Mesenchymal stem cell (in vitro differentiated cells and primary cell): Measurements from ENCODE around the gene LHX3.

Experiments
- DNase-seq: peaks from one replicate; pipeline ENCODE4 v3.0.0-alpha.2; 2013
- H2AFZ ChIP-seq: one replicate; pipeline ENCODE4 v1.6.1; 2013; ENCODE audit warnings: low read depth, mild to moderate bottlenecking, control low read depth, inconsistent platforms, low read length, moderate library complexity
- H2AK5ac ChIP-seq: 2 replicates; pipeline ENCODE4 v1.6.1; 2013; ENCODE audit warnings: low read length, moderate library complexity, mild to moderate bottlenecking, inconsistent platforms; ENCODE audit not compliant: severe bottlenecking
- H2BK120ac ChIP-seq: one replicate; pipeline ENCODE4 v1.6.1; 2013; ENCODE audit warnings: low read depth, mild to moderate bottlenecking, inconsistent platforms, low read length, moderate library complexity
- H2BK12ac ChIP-seq, 2 experiments: one replicate each; pipeline ENCODE4 v1.6.1; 2013; ENCODE audit warnings: inconsistent platforms in 2 of 2, low read length in 2 of 2, mild to moderate bottlenecking in 2 of 2, moderate library complexity in 2 of 2, control low read depth in 1 of 2
- H2BK15ac ChIP-seq: one replicate; pipeline ENCODE4 v1.6.1; 2013; ENCODE audit warnings: mild to moderate bottlenecking, low read depth, inconsistent platforms; ENCODE audit not compliant: poor library complexity, severe bottlenecking
- H2BK5ac ChIP-seq: 2 replicates; pipeline ENCODE4 v1.6.1; 2013; ENCODE audit warnings: low read depth, mild to moderate bottlenecking, low read length, control low read depth, inconsistent platforms; ENCODE audit not compliant: poor library complexity, severe bottlenecking
- H3K14ac ChIP-seq, 2 experiments: one replicate each; pipeline ENCODE4 v1.6.1; 2013; ENCODE audit warnings: inconsistent platforms in 2 of 2, low read length in 2 of 2, control low read depth in 1 of 2, mild to moderate bottlenecking in 1 of 2, moderate library complexity in 1 of 2
- H3K18ac ChIP-seq, 2 experiments: one replicate each; pipeline ENCODE4 v1.6.1; 2013; ENCODE audit warnings: inconsistent platforms in 2 of 2, low read length in 2 of 2, control low read depth in 1 of 2, low read depth in 1 of 2, mild to moderate bottlenecking in 1 of 2
- H3K23ac ChIP-seq, 2 experiments: one replicate each; pipeline ENCODE4 v1.6.1; 2013; ENCODE audit warnings: inconsistent platforms in 2 of 2, low read length in 2 of 2, mild to moderate bottlenecking in 2 of 2, moderate library complexity in 2 of 2, control low read depth in 1 of 2
- H3K27ac ChIP-seq: 2 replicates; pipeline ENCODE4 v1.5.1; 2013; ENCODE audit warnings: mild to moderate bottlenecking, moderate library complexity, low read length, control low read depth, inconsistent platforms; ENCODE audit not compliant: poor library complexity, severe bottlenecking
- H3K27me3 ChIP-seq, 2 experiments: 2 replicates each; pipeline versions ENCODE4 v1.6.1 to v1.7.0; 2013; ENCODE audit warnings: low read length in 2 of 2, mild to moderate bottlenecking in 2 of 2, moderate library complexity in 2 of 2, control low read depth in 1 of 2, inconsistent platforms in 1 of 2; ENCODE audit not compliant: control insufficient read depth in 1 of 2, insufficient read depth in 1 of 2
- H3K36me3 ChIP-seq, 2 experiments: 2 replicates each; pipeline versions ENCODE4 v1.6.1 to v1.7.0; 2013; ENCODE audit warnings: low read length in 2 of 2, control low read depth in 1 of 2, inconsistent platforms in 1 of 2, low read depth in 1 of 2, mild to moderate bottlenecking in 1 of 2; ENCODE audit not compliant: insufficient read depth in 2 of 2, control insufficient read depth in 1 of 2
- H3K4ac ChIP-seq, 2 experiments: one replicate each; pipeline ENCODE4 v1.6.1; 2013; ENCODE audit warnings: inconsistent platforms in 2 of 2, low read length in 2 of 2, mild to moderate bottlenecking in 2 of 2, moderate library complexity in 2 of 2, control low read depth in 1 of 2, low read depth in 1 of 2
- H3K4me1 ChIP-seq: 2 replicates; pipeline ENCODE4 v1.6.1; 2013; ENCODE audit warnings: low read depth, low read length, control low read depth; ENCODE audit not compliant: control insufficient read depth, insufficient read depth
- H3K4me2 ChIP-seq: 2 replicates; pipeline ENCODE4 v1.6.1; 2013; ENCODE audit warnings: low read length, mild to moderate bottlenecking, inconsistent platforms; ENCODE audit not compliant: poor library complexity, severe bottlenecking
- H3K4me3 ChIP-seq, 2 experiments: 2 replicates each; pipeline versions ENCODE4 v1.5.1 to v1.7.0; 2013; ENCODE audit warnings: low read length in 2 of 2, mild to moderate bottlenecking in 2 of 2, control low read depth in 1 of 2, low read depth in 1 of 2; ENCODE audit not compliant: insufficient read depth in 1 of 2
- H3K79me1 ChIP-seq: replicated peaks from 2 replicates; pipeline ENCODE4 v1.6.1; 2013; ENCODE audit warnings: mild to moderate bottlenecking, control low read depth, low read length, inconsistent platforms; ENCODE audit not compliant: poor library complexity, severe bottlenecking
- H3K9ac ChIP-seq: 2 replicates; pipeline ENCODE4 v1.7.0; 2013; ENCODE audit warnings: mild to moderate bottlenecking, low read length, moderate library complexity
- H3K9me3 ChIP-seq: 2 replicates; pipeline ENCODE4 v1.7.0; 2013; ENCODE audit warnings: mild to moderate bottlenecking, low read length; ENCODE audit not compliant: control insufficient read depth
- H4K8ac ChIP-seq: one replicate; pipeline ENCODE4 v1.6.1; 2013; ENCODE audit warnings: inconsistent platforms, mild to moderate bottlenecking, low read length, moderate library complexity
- H4K91ac ChIP-seq: one replicate; pipeline ENCODE4 v1.6.1; 2013; ENCODE audit warnings: mild to moderate bottlenecking, low read length, inconsistent platforms
- WGBS: methylation state at CpG from one replicate; pipeline ENCODE4 v1.1.7; 2013; ENCODE audit warnings: mixed read lengths; 5-methylcytosine and 5-hydroxymethylcytosine counted together

LHX3 gene

DNA sequence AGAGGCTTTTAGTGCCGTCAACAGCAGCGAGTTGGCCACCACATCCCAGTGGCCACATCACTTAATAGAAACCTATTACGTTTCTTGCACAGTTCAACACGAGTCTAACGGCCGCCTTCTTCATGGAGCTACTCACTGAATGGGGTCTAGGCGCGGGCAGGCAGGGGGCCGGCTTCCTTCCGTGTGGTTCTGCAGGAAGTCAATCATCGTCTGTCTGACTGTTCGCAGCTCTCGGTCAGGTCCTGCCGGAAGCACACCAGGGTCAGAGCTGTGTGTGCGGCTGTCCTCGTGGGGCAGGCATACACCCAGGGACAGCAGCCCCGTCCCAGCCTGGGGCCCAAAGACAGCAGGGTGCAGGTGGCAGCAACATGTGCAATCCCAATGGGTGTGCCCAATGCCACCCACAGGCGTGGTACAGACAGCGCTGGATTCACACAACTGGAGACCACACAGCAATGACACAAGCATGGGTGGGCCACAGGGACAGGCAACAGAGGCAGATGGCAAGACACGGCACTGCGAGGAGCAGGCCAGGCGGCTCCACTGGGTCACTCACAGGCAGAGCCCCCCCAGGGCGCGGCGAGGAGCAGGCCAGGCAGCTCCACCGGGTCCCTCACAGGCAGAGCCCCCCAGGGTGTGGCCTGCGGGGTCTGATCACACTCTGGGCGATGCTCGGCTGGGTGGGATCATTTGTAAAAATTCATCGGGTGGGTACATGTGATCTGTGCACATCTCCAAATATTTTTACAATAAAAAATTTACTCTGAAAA lies 19.1 kb upstream of the LHX3 start:
- H3K18ac ChIP-seq = no peak overlapping the region
- no peaks in the 10 kb centered on the region for H3K27me3 ChIP-seq
- no peak overlapping the region for H2AK5ac ChIP-seq
- peaks cover 8 to 41% of the 10 kb centered on the region in 2 experiments for H3K36me3 ChIP-seq
- H3K14ac ChIP-seq = no peak overlapping the region
- 95% methylated on average over 26 of the region's 30 CpGs for WGBS
- H3K9me3 ChIP-seq = no peaks in the 10 kb centered on the region
- H2BK5ac ChIP-seq = no peak overlapping the region
- peaks cover 55% of the 10 kb centered on the region for H3K79me1 ChIP-seq
- no peak overlapping the region for H3K23ac ChIP-seq
- H4K91ac ChIP-seq = no peak overlapping the region
- no peak overlapping the region for H2AFZ ChIP-seq
- DNase-seq = no peak
- H3K4me3 ChIP-seq = no peak overlapping the region
- H3K9ac ChIP-seq = no peak overlapping the region
- no peak overlapping the region for H2BK12ac ChIP-seq
- H4K8ac ChIP-seq = no peak overlapping the region
- no peak overlapping the region for H2BK120ac ChIP-seq
- H2BK15ac ChIP-seq = no peak overlapping the region
- H3K4me1 ChIP-seq = peaks cover 17% of the 10 kb centered on the region
- no peak overlapping the region for H3K4me2 ChIP-seq
- H3K27ac ChIP-seq = no peak overlapping the region
- no peak overlapping the region for H3K4ac ChIP-seq

DNA sequence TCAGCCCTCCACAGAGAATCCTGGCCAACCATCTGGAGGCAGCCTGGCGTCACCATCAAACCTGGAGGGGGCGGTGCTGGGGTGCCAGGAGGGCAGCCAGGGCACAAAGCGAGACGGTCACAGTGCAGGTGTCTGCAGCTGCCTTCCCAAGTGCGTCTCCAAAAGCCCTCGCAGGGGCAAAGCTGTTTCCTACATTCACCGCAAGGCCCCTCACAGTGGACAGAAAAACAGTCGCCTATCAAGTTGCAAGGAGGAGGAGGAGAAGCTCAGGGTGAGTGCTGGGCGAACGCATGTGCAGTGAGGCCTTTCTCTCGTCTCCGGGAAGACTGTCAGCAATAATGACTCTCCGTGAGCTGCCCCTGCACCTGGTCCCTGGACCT lies 18.0 kb upstream of the LHX3 start:
- Histone ChIP-seq H2BK12ac (no peak overlapping the region), H3K27ac (no peak overlapping the region), H3K14ac (no peak overlapping the region), H2BK120ac (no peak overlapping the region), H3K36me3 (peaks cover 13 to 53% of the 10 kb centered on the region in 2 experiments), H2AK5ac (no peak overlapping the region), H3K9ac (no peak overlapping the region), H3K27me3 (no peaks in the 10 kb centered on the region), H3K4ac (no peak overlapping the region), H3K23ac (no peak overlapping the region), H2AFZ (no peak overlapping the region), H4K91ac (no peak overlapping the region), H2BK5ac (no peak overlapping the region), H3K79me1 (peaks cover 62% of the 10 kb centered on the region), H3K18ac (no peak overlapping the region), H3K9me3 (no peaks in the 10 kb centered on the region), H3K4me3 (no peak overlapping the region), H3K4me2 (no peak overlapping the region), H2BK15ac (no peak overlapping the region), H4K8ac (no peak overlapping the region), H3K4me1 (peaks cover 10% of the 10 kb centered on the region)
- 93% methylated on average over 13 of the region's 13 CpGs for WGBS
- no peak for DNase-seq

DNA sequence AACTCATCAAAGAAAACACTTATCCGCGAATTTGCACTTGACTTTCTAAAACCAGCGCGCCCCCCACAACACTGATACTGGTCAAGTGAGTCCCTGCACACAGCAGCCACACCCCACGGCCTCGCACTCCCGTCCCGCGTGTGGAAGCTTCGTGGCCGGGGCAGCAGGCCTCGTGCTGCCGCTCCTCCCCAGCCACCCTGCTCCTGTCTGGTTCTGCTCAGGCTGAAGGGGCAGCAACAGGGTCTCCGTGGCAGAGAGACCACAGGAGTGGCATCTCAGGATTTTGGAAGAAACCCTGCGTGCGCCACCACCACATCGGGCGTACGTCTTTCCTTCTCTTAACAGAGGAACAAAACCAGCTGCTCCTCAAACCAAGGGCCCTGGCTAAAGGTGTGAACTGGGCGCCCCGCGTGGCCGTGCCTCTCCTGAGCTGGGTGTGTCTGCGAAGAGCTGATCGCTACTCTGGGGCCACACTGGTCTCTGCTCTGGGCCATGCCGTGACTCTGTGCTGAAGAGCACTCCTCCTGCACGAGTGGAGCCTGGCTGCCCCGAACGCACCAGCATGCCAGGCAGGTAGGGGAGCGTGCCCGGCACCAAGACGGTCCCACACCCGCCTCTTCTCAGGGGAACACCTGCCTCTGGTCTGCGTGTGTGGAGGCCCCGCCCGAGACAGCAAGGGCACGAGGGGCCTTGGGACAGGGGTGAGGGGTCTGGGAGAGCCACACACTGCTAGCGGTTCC lies 17.4 kb upstream of the LHX3 start:
- Histone ChIP-seq H3K9me3 (no peaks in the 10 kb centered on the region), H3K79me1 (peaks cover 62% of the 10 kb centered on the region), H3K14ac (peak overlapping the region in 1 of 2 experiments; percentile 4), H3K9ac (no peak overlapping the region), H3K36me3 (peaks cover 13 to 53% of the 10 kb centered on the region in 2 experiments), H3K27ac (no peak overlapping the region), H2BK15ac (no peak overlapping the region), H2BK12ac (no peak overlapping the region), H3K4me1 (peaks cover 10% of the 10 kb centered on the region), H3K4me3 (no peak overlapping the region), H3K23ac (no peak overlapping the region), H4K8ac (no peak overlapping the region), H2AFZ (no peak overlapping the region), H2BK120ac (no peak overlapping the region), H3K18ac (no peak overlapping the region), H3K4ac (no peak overlapping the region), H2AK5ac (no peak overlapping the region), H4K91ac (no peak overlapping the region), H3K4me2 (no peak overlapping the region), H3K27me3 (no peaks in the 10 kb centered on the region), H2BK5ac (no peak overlapping the region)
- 97% methylated on average over 37 of the region's 38 CpGs for WGBS
- no peak for DNase-seq

DNA sequence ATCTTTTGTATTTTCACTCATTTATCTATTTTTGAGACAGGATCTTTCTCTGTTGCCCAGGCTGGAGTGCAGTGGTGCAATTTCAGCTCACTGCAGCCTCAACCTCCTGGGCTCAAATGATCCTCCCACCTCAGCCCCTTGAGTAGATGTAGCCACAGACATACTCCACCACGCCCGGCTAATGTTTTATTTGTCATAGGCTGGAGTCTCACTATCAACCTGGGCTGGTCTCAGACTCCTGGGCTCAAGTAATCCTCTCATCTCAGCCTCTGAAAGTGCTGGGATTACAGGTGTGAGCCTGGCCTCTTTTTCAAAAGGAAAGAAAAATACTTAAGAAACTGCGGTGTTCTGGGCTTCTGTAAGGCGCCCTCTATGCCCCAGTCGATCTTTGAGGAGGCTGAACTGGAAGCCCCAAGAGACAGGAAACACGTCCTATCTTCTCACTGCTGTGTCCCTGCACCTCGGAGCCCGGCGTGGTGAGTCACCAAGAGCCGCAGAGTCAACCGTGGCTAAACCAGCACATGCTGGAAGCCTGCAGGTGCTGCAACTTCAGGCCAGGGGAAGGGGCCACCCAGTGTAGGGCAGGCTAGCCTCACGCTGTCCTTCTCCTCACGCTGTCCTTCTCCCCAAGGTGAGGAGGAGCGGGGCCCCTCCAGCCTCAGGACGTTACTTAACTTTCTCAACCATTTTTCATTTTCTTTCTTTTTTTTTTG lies 15.2 kb upstream of the LHX3 start:
- H3K36me3 ChIP-seq = peaks cover 26 to 61% of the 10 kb centered on the region in 2 experiments
- no peak overlapping the region for H3K4me3 ChIP-seq
- H2BK15ac ChIP-seq = no peak overlapping the region
- no peak overlapping the region for H2BK5ac ChIP-seq
- H4K8ac ChIP-seq = peak overlapping the region; percentile 43
- H3K4ac ChIP-seq = no peak overlapping the region
- H3K9me3 ChIP-seq = no peaks in the 10 kb centered on the region
- H2AK5ac ChIP-seq = no peak overlapping the region
- H2AFZ ChIP-seq = no peak overlapping the region
- no peak overlapping the region for H4K91ac ChIP-seq
- H3K4me1 ChIP-seq = peaks cover 13% of the 10 kb centered on the region
- H2BK120ac ChIP-seq = no peak overlapping the region
- peak; percentile 68 for DNase-seq
- no peak overlapping the region for H3K23ac ChIP-seq
- no peak overlapping the region for H3K4me2 ChIP-seq
- no peak overlapping the region for H3K27ac ChIP-seq
- H3K27me3 ChIP-seq = no peaks in the 10 kb centered on the region
- H3K9ac ChIP-seq = no peak overlapping the region
- H2BK12ac ChIP-seq = no peak overlapping the region
- no peak overlapping the region for H3K18ac ChIP-seq
- H3K79me1 ChIP-seq = peaks cover 44% of the 10 kb centered on the region
- no peak overlapping the region for H3K14ac ChIP-seq
- WGBS = 42% methylated on average over 15 of the region's 15 CpGs
